ENCODE data around the gene GPR52. TPM values are rescaled to one million over a fixed set of nuclear protein-coding genes. Genes with fewer than 3 reads are reported as not detected.

GPR52 gene
- total RNA-seq, 1 experiment from 2014 or later, result 0.90 TPM

DNA sequence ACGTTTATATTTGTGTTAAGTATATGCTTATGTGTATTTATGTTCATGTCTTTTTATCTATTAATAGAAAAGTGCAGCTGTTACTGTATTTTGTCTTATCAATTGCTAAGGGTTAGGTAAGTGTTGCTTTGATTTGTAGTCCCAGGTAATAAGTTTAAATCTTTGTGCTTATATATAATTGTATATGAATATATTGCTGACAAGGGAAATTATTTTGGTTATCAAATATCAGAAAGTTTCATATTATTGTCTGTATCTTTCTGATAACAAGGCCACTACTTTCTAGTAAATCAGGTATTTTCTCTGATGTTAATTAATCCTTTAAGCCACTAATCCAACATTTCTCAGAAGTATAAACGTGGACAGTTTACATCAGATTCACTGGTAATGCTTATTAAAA lies 21.3 kb downstream of the GPR52 start:
- POLR2A ChIA-PET (ENCODE audit: low non-redundant PET), result no interaction called here
- no TSS peak for BruUV-seq (replicated peaks)
- Histone ChIP-seq H3K4me1 (ENCODE audit: insufficient read depth, low read length, poor library complexity, severe bottlenecking) (no peaks in the 10 kb centered on the region), H3K9me3 (ENCODE audit: low read depth, low read length, poor library complexity, severe bottlenecking) (no peaks in the 10 kb centered on the region), H3K27me3 (replicated peaks; ENCODE audit: insufficient read depth, low read depth, low read length, poor library complexity) (no peaks in the 10 kb centered on the region), H3K36me3 (ENCODE audit: insufficient read depth, low read length, poor library complexity, severe bottlenecking) (no peaks in the 10 kb centered on the region), H3K27ac (ENCODE audit: low read depth, low read length, poor library complexity, severe bottlenecking) (no peak overlapping the region), H3K4me3 (ENCODE audit: low read depth, low read length, poor library complexity, severe bottlenecking) (no peak overlapping the region)
- intact Hi-C loops (cut with micrococcal nuclease; ENCODE audit: unreplicated experiment), result no loop called here
- TF ChIP-seq, protein P1, sequence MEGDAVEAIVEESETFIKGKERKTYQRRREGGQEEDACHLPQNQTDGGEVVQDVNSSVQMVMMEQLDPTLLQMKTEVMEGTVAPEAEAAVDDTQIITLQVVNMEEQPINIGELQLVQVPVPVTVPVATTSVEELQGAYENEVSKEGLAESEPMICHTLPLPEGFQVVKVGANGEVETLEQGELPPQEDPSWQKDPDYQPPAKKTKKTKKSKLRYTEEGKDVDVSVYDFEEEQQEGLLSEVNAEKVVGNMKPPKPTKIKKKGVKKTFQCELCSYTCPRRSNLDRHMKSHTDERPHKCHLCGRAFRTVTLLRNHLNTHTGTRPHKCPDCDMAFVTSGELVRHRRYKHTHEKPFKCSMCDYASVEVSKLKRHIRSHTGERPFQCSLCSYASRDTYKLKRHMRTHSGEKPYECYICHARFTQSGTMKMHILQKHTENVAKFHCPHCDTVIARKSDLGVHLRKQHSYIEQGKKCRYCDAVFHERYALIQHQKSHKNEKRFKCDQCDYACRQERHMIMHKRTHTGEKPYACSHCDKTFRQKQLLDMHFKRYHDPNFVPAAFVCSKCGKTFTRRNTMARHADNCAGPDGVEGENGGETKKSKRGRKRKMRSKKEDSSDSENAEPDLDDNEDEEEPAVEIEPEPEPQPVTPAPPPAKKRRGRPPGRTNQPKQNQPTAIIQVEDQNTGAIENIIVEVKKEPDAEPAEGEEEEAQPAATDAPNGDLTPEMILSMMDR (conservative IDR thresholded peaks at IDR 0.05; ENCODE audit: low read depth, low read length), result no peak
- no peak for TF ChIP-seq EZH2 (IDR thresholded peaks at IDR 0.05; ENCODE audit: borderline replicate concordance, low read depth, low read length, poor library complexity, severe bottlenecking)
- no peak for DNase-seq (ENCODE audit: low spot score)
- CTCF ChIA-PET, result no interaction called here

DNA sequence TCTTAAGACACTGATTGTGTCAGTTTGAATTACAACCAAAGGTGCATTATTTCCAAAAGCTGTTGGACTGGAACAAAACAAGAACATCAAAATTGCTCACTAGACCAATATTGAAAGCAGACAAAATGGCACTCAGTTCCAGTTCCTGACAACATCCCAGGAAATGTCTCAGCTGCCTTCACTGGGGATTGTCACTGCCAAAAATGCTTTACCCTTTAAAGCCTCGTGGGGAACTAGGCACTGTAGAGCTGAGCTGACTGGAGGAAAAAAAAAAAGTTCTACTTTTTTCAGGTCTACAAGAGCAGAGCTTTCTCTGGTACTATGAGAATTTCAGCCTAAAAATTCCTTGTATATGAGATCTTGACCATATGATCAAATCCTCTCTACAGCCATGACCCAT lies 21.9 kb downstream of the GPR52 start:
- no peak overlapping the region for H3K27ac ChIP-seq (ENCODE audit: low read depth, low read length, poor library complexity, severe bottlenecking)
- TF ChIP-seq, protein P1 (conservative IDR thresholded peaks at IDR 0.05; ENCODE audit: low read depth, low read length), result no peak
- TF ChIP-seq EZH2 (IDR thresholded peaks at IDR 0.05; ENCODE audit: borderline replicate concordance, low read depth, low read length, poor library complexity, severe bottlenecking), result no peak
- ChIA-PET POLR2A (ENCODE audit: low non-redundant PET) (no interaction called here), CTCF (no interaction called here)
- no peaks in the 10 kb centered on the region for H3K4me1 ChIP-seq (ENCODE audit: insufficient read depth, low read length, poor library complexity, severe bottlenecking)
- H3K4me3 ChIP-seq (ENCODE audit: low read depth, low read length, poor library complexity, severe bottlenecking), result no peak overlapping the region
- no peaks in the 10 kb centered on the region for H3K9me3 ChIP-seq (ENCODE audit: low read depth, low read length, poor library complexity, severe bottlenecking)
- H3K27me3 ChIP-seq (replicated peaks; ENCODE audit: insufficient read depth, low read depth, low read length, poor library complexity), result no peaks in the 10 kb centered on the region
- intact Hi-C loops (cut with micrococcal nuclease; ENCODE audit: unreplicated experiment), result no loop called here
- no TSS peak for BruUV-seq (replicated peaks)
- DNase-seq (ENCODE audit: low spot score), result no peak
- H3K36me3 ChIP-seq (ENCODE audit: insufficient read depth, low read length, poor library complexity, severe bottlenecking), result no peaks in the 10 kb centered on the region

DNA sequence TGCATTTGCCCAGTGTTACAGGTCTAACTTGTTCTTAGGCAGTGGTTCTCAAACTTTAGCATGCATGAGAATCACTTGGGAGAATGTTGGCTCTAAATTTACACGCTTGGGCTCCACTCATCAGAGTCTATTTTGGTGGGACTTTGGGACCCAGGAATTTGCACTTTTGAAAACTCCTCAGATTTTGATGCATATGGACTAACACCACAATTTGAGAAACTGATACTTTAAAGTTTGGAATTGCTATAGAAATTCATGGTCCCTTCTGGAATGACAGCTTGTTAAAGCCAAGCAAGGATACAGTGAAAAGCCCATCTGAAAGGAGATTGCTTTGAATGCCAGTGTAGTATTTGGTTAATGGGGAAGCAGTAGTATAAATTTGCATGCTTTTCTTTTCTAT lies 31.5 kb downstream of the GPR52 start:
- Histone ChIP-seq H3K9me3 (ENCODE audit: low read depth, low read length, poor library complexity, severe bottlenecking) (no peaks in the 10 kb centered on the region), H3K4me1 (ENCODE audit: insufficient read depth, low read length, poor library complexity, severe bottlenecking) (no peaks in the 10 kb centered on the region), H3K36me3 (ENCODE audit: insufficient read depth, low read length, poor library complexity, severe bottlenecking) (no peaks in the 10 kb centered on the region), H3K27ac (ENCODE audit: low read depth, low read length, poor library complexity, severe bottlenecking) (no peak overlapping the region), H3K27me3 (replicated peaks; ENCODE audit: insufficient read depth, low read depth, low read length, poor library complexity) (no peaks in the 10 kb centered on the region), H3K4me3 (ENCODE audit: low read depth, low read length, poor library complexity, severe bottlenecking) (no peak overlapping the region)
- no TSS peak for BruUV-seq (replicated peaks)
- DNase-seq (ENCODE audit: low spot score), result no peak
- ChIA-PET CTCF (no interaction called here), POLR2A (ENCODE audit: low non-redundant PET) (no interaction called here)
- TF ChIP-seq, protein P1 (conservative IDR thresholded peaks at IDR 0.05; ENCODE audit: low read depth, low read length), result no peak
- no peak for TF ChIP-seq EZH2 (IDR thresholded peaks at IDR 0.05; ENCODE audit: borderline replicate concordance, low read depth, low read length, poor library complexity, severe bottlenecking)
- intact Hi-C loops (cut with micrococcal nuclease; ENCODE audit: unreplicated experiment), result no loop called here

Measured in A673 (cell line).